AG04450 (cell line): ENCODE measurements around the gene UBTF. TPM values are rescaled to one million over a fixed set of nuclear protein-coding genes. Genes with fewer than 3 reads are reported as not detected.

Experiments used
- CTCF ChIA-PET: fragments of 300-600, 350-600 bp; formaldehyde crosslinking; extraction: SDS; loops from one replicate; lab custom pipeline; 2022; ENCODE audit warnings: antibody characterized with exemption, inconsistent platforms; lab: Charles Lee
- POLR2A ChIA-PET: fragments of 350-600 bp; formaldehyde crosslinking; extraction: SDS; loops from one replicate; lab custom pipeline; 2021; ENCODE audit warnings: antibody characterized with exemption, inconsistent platforms; lab: Yijun Ruan, JAX
- DNase-seq: peaks from one replicate; pipeline ENCODE4 v3.0.0-alpha.2; 2011; ENCODE audit warnings: low read depth, low spot score
- H3K27ac ChIP-seq: one replicate; pipeline ENCODE4 v1.5.1; 2012; ENCODE audit warnings: low read depth, low read length, control low read depth
- H3K27me3 ChIP-seq: one replicate; pipeline ENCODE4 v1.6.0; 2012; ENCODE audit warnings: low read length; ENCODE audit not compliant: control insufficient read depth, insufficient read depth
- H3K4me3 ChIP-seq: 2 replicates; pipeline ENCODE4 v1.5.1; 2011; ENCODE audit warnings: mild to moderate bottlenecking, low read depth, low read length, control low read depth
- H3K9me3 ChIP-seq: 2 replicates; pipeline ENCODE4 v1.5.1; 2012; ENCODE audit warnings: low read length; ENCODE audit not compliant: control insufficient read depth, insufficient read depth
- CTCF ChIP-seq: IDR thresholded peaks from 2 replicates; pipeline ENCODE4 v1.5.1; 2011; ENCODE audit warnings: low read depth, low read length, control low read depth, inconsistent platforms
- polyA plus RNA-seq: library from polyadenylated mRNA; depleted of rRNA; stranded (reverse); fragments of >200 nt; gene quantifications from 2 replicates; pipeline ENCODE4 v1.2.3, GENCODE V29; 2011

UBTF gene
- polyA plus RNA-seq, 1 experiment = 26.6 TPM

GRCh38 chr17:44220213-44221083 lies 973 bp upstream of the UBTF start:
- Histone ChIP-seq H3K27ac (peak overlapping the region; percentile 61), H3K27me3 (no peaks in the 10 kb centered on the region), H3K4me3 (peak overlapping the region; percentile 83), H3K9me3 (no peaks in the 10 kb centered on the region; the same call in 1 of the 2 replicates)
- no peak for TF ChIP-seq CTCF
- ChIA-PET POLR2A (interaction anchor here (0.6 to 3.5 kb wide), 10 partner anchors 10 to 1555 kb away, joined by 3 to 11 read pairs (median 4); partner anchors contain the start of genes SLC25A39 and TMUB2), CTCF (interaction anchor here (0.6 to 1.4 kb wide), 4 partner anchors 11 to 381 kb away, joined by 3 to 16 read pairs (median 5); no protein-coding TSS in a partner anchor)
- DNase-seq = no peak

DNA sequence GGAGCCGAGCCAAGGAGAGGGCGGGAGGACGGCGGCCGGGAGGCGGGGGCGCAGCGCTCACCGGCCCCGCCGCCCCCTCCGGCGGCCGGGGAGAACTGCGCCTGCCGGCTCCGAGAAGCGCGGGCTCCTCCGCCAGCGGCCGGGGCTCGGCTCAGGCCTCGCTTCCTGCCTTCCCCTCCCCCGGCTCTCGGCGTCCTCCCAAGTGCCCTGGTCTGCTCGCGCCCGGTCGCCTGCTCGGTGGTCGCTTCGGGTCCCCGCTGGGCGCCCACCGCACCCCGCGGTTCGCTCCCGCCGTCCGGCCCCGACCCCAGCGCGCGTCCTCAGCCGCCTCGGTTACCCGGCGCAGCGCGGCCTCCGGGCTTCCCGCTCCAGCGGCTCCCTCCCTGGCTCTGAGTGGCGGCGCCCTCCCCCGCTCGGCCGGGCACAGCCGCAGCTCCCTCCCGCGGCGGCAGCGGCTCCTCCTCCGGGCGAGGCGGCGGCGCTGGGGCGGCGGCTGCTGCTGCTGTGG lies 313 bp downstream of the UBTF start:
- Histone ChIP-seq H3K4me3 (peak overlapping the region; percentile 83), H3K27ac (no peak overlapping the region), H3K9me3 (no peaks in the 10 kb centered on the region; the same call in 1 of the 2 replicates), H3K27me3 (no peaks in the 10 kb centered on the region)
- CTCF ChIA-PET = interaction anchor here (0.6 kb wide), 1 partner anchor 11 kb away, joined by 3 read pairs; no protein-coding TSS in a partner anchor
- TF ChIP-seq CTCF = peak; percentile 29; the same call in 1 of the 2 replicates
- no peak for DNase-seq
- POLR2A ChIA-PET = interaction anchor here (0.8 to 3.5 kb wide), 3 partner anchors 8 to 105 kb away, joined by 3 to 11 read pairs (median 8); partner anchors contain the start of genes SLC25A39 and TMUB2

DNA sequence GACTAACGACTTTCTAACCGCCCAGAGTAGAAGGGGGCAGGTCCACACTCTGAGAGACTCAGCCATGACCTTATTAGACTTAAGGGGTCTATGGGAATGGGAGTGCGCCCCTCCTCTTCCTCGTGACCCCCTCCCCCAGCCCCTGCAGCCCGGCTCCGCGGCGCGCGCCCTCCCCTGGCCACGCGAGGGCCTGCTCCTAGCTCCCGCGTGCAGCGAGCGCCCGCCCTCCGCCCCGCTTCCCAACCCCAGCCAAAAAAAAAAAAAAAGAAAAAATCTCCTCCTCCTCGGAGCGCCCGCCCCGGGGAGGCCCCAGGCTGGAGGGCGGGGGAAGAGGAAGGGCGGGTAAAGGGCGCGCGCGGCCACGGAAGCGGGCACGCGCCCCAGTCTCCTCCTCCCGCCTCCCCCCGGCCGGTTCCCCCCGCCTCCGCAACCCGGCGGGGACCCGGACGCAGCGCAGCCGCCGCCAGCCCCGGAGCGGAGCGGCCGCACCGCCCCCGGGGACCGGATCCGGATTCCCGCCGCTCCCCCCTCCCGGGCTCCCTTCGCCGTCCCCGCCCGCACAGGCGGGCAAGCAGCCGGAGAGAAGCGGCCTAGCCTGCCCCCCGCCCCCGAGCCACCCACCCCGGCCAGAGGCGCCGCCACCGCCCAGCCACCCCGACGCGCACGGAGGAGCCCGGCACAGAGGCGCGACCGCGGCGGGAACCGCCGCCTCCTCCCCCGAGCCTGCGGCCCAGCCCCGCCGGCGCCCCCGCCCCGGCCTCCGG lies 949 bp downstream of the UBTF start:
- H3K27ac ChIP-seq = peak overlapping the region; percentile 47
- TF ChIP-seq CTCF = peak; percentile 52
- CTCF ChIA-PET = interaction anchor here (0.6 to 1.6 kb wide), 5 partner anchors 9 to 493 kb away, joined by 3 to 11 read pairs (median 4); no protein-coding TSS in a partner anchor
- H3K9me3 ChIP-seq = no peaks in the 10 kb centered on the region; the same call in 1 of the 2 replicates
- POLR2A ChIA-PET = interaction anchor here (0.6 to 1.7 kb wide), 7 partner anchors 14 to 1085 kb away, joined by 3 to 8 read pairs (median 4); partner anchors contain the start of genes FAM171A2, GRN and TMUB2
- peak; percentile 75 for DNase-seq
- no peaks in the 10 kb centered on the region for H3K27me3 ChIP-seq
- peak overlapping the region; percentile 83 for H3K4me3 ChIP-seq

DNA sequence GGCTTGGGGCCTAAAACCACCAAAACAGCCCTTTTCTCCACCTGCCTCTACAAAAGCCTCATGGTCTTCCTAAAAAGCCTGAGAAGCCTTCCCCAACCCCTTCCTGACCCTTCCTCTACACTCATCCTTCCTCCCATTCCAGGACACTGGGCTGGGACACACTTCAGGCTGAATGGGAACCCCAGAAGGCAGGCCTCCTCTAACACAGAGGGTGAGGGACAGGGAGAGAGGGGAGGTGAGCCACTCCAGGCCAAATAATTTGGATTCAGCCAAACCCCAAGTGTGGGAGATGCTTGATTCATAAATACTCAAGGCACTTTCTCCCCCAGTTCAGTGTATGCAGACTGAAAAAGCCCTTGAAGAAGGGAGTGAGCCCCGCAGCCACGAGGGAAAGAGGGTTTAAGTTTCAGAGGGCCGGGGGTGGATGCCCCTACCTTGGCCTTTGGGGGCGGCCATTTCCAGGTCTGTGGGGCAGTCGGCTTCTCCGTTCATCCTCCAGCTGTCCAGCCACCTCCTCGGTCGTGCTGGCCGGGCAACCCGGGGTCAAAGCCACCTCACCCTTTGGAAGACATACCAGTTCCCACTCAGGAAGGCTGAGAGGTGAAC lies 1.6 kb downstream of the UBTF start:
- CTCF ChIA-PET = interaction anchor here (1.0 to 1.6 kb wide), 4 partner anchors 9 to 124 kb away, joined by 3 to 11 read pairs (median 4); no protein-coding TSS in a partner anchor
- Histone ChIP-seq H3K9me3 (no peaks in the 10 kb centered on the region; the same call in 1 of the 2 replicates), H3K27ac (peak overlapping the region; percentile 47), H3K27me3 (no peaks in the 10 kb centered on the region), H3K4me3 (peak overlapping the region; percentile 72)
- POLR2A ChIA-PET = interaction anchor here (0.6 to 1.7 kb wide), 7 partner anchors 13 to 1086 kb away, joined by 3 to 8 read pairs (median 4); partner anchors contain the start of genes FAM171A2, GRN and TMUB2
- no peak for TF ChIP-seq CTCF
- DNase-seq = no peak
